Keratinocyte (primary cell): ENCODE measurements around the gene C20orf204. TPM values are rescaled to one million over a fixed set of nuclear protein-coding genes. Genes with fewer than 3 reads are reported as not detected.

Source experiments
- DNase-seq: peaks from one replicate; pipeline ENCODE4 v3.0.0-alpha.2; 2011; ENCODE audit warnings: low read depth, missing footprints, low spot score
- FAIRE-seq: peaks from 2 replicates; lab custom pipeline; 2011; peaks lifted over from hg19 to GRCh38; lab: Jason Lieb, UNC
- H2AFZ ChIP-seq: 2 replicates; pipeline ENCODE4 v1.6.0; 2012; ENCODE audit warnings: low read length, control low read depth, inconsistent platforms; ENCODE audit not compliant: control insufficient read depth
- H3K27ac ChIP-seq: 2 replicates; pipeline ENCODE4 v1.5.1; 2011; ENCODE audit warnings: low read length; ENCODE audit not compliant: control insufficient read depth, insufficient read depth
- H3K27me3 ChIP-seq: 3 replicates; pipeline ENCODE4 v1.6.0; 2011; ENCODE audit warnings: low read length; ENCODE audit not compliant: control insufficient read depth, insufficient read depth; ENCODE audit errors: extremely low read depth
- H3K36me3 ChIP-seq, 2 experiments: 2 replicates in 1 of 2; 3 replicates in 1 of 2; pipeline ENCODE4 v1.5.1; 2011; ENCODE audit warnings: low read length in 2 of 2, mild to moderate bottlenecking in 1 of 2; ENCODE audit not compliant: control insufficient read depth in 2 of 2, insufficient read depth in 2 of 2; ENCODE audit errors: extremely low read depth in 1 of 2
- H3K4me1 ChIP-seq: 3 replicates; pipeline ENCODE4 v1.5.1; 2011; ENCODE audit warnings: low read length; ENCODE audit not compliant: control insufficient read depth, insufficient read depth; ENCODE audit errors: extremely low read depth
- H3K4me2 ChIP-seq: 3 replicates; pipeline ENCODE4 v1.6.0; 2011; ENCODE audit warnings: low read depth, low read length; ENCODE audit not compliant: control insufficient read depth, insufficient read depth; ENCODE audit errors: extremely low read depth
- H3K4me3 ChIP-seq, 3 experiments: fragments of 200-600 bp in 1 of 3; sonication (generic) in 1 of 3; 2 replicates in 2 of 3; 3 replicates in 1 of 3; pipeline ENCODE4 v1.5.1; 2011 to 2016; ENCODE audit warnings: low read length in 3 of 3, mild to moderate bottlenecking in 3 of 3, control low read depth in 2 of 3, inconsistent platforms in 1 of 3, low read depth in 1 of 3, mixed read lengths in 1 of 3, mixed run types in 1 of 3, moderate library complexity in 1 of 3; ENCODE audit not compliant: control insufficient read depth in 2 of 3, insufficient read depth in 2 of 3; ENCODE audit errors: extremely low read depth in 1 of 3
- H3K79me2 ChIP-seq: 2 replicates; pipeline ENCODE4 v1.6.0; 2012; ENCODE audit warnings: low read length; ENCODE audit not compliant: control insufficient read depth, insufficient read depth
- H3K9ac ChIP-seq: 3 replicates; pipeline ENCODE4 v1.6.0; 2011; ENCODE audit warnings: low read length; ENCODE audit not compliant: control insufficient read depth, insufficient read depth; ENCODE audit errors: extremely low read depth
- H3K9me1 ChIP-seq: 3 replicates; pipeline ENCODE4 v1.6.0; 2011; ENCODE audit warnings: low read length; ENCODE audit not compliant: control insufficient read depth, insufficient read depth; ENCODE audit errors: extremely low read depth
- H3K9me3 ChIP-seq: 2 replicates; pipeline ENCODE4 v1.5.1; 2012; ENCODE audit warnings: low read depth, low read length; ENCODE audit not compliant: control insufficient read depth
- H4K20me1 ChIP-seq: 3 replicates; pipeline ENCODE4 v1.6.0; 2011; ENCODE audit warnings: low read length; ENCODE audit not compliant: control insufficient read depth, insufficient read depth; ENCODE audit errors: extremely low read depth
- CTCF ChIP-seq, 3 experiments: IDR thresholded peaks in 1 of 3; conservative IDR thresholded peaks in 1 of 3; optimal IDR thresholded peaks in 1 of 3; 2 replicates in 2 of 3; 3 replicates in 1 of 3; pipeline versions ENCODE3 to v1.5.1; 2011; ENCODE audit warnings: low read length in 3 of 3, mild to moderate bottlenecking in 3 of 3, moderate library complexity in 2 of 3, control low read depth in 1 of 3, inconsistent platforms in 1 of 3; ENCODE audit not compliant: insufficient read depth in 2 of 3; ENCODE audit errors: extremely low read depth in 1 of 3
- EZH2 ChIP-seq: IDR thresholded peaks from one replicate; pipeline ENCODE4 v1.6.1; 2012; ENCODE audit warnings: inconsistent platforms, mild to moderate bottlenecking, low read length, moderate library complexity
- dilution Hi-C: fragments of 300-500 bp; cut with MboI; formaldehyde crosslinking; loops from one replicate; pipeline ENCODE4 v1.7.0; 2020; ENCODE audit warnings: low sequenced_read_pairs; ENCODE audit not compliant: extremely low pct_ligation_motif_present
- polyA plus RNA-seq, 5 experiments: library from polyadenylated mRNA; depleted of rRNA in 3 of 5; stranded (reverse) in 3 of 5; stranded (forward) in 1 of 5; unstranded in 1 of 5; fragments of >200 nt; gene quantifications; 1 replicate in 1 of 5; 2 replicates in 3 of 5; 3 replicates in 1 of 5; pipeline versions ENCODE4 v1.2.1 to v1.2.3, GENCODE V29; 2011 to 2012; ENCODE audit warnings: missing spikeins in 2 of 5, low read depth in 1 of 5, low replicate concordance in 1 of 5

C20orf204 gene
- polyA plus RNA-seq, 1 donor (not counting 4 experiments of a cell fraction or from before 2014, with no cell fraction given): 0.08 TPM

- dilution Hi-C loops: no loop called here
Observed at GRCh38 chr20:64074963-64075362, 39.0 kb downstream of the C20orf204 start.

GRCh38 chr20:64075556-64075955 is 39.6 kb downstream of the C20orf204 start:
- peaks cover 2% of the 10 kb centered on the region for H3K79me2 ChIP-seq
- dilution Hi-C loops: no loop called here
- no peaks in the 10 kb centered on the region for H4K20me1 ChIP-seq
- DNase-seq (no peak), FAIRE-seq (no peak)
- H3K4me1 ChIP-seq: peaks cover 13% of the 10 kb centered on the region
- no peaks in the 10 kb centered on the region for H3K27me3 ChIP-seq
- H3K9ac ChIP-seq: no peak overlapping the region
- no peak overlapping the region for H3K4me2 ChIP-seq
- H3K4me3 ChIP-seq: no peak overlapping the region
- no peaks in the 10 kb centered on the region for H3K9me1 ChIP-seq
- TF ChIP-seq EZH2 (no peak), CTCF (optimal IDR thresholded peaks at IDR 0.05 in 1 of 3, IDR thresholded peaks at IDR 0.05 in 1 of 3, conservative IDR thresholded peaks at IDR 0.05 in 1 of 3; ENCODE audit: extremely low read depth in 1 of 3, insufficient read depth in 2 of 3, low read length in 3 of 3) (no peak)
- no peak overlapping the region for H2AFZ ChIP-seq
- H3K27ac ChIP-seq: no peak overlapping the region
- peaks cover 0 to 10% of the 10 kb centered on the region in 2 experiments for H3K36me3 ChIP-seq
- H3K9me3 ChIP-seq: no peaks in the 10 kb centered on the region

More at GRCh38 chr20:64074963-64075362, 39.0 kb downstream of the C20orf204 start:
- Histone ChIP-seq H2AFZ (no peak overlapping the region), H3K4me1 (peaks cover 13% of the 10 kb centered on the region), H3K27ac (no peak overlapping the region), H3K27me3 (no peaks in the 10 kb centered on the region), H3K79me2 (peaks cover 2% of the 10 kb centered on the region), H3K4me2 (no peak overlapping the region), H4K20me1 (no peaks in the 10 kb centered on the region), H3K9me1 (no peaks in the 10 kb centered on the region), H3K9me3 (no peaks in the 10 kb centered on the region), H3K9ac (no peak overlapping the region), H3K36me3 (peaks cover 0 to 10% of the 10 kb centered on the region in 2 experiments), H3K4me3 (no peak overlapping the region)
- DNase-seq (no peak), FAIRE-seq (no peak)
- TF ChIP-seq EZH2 (no peak), CTCF (optimal IDR thresholded peaks at IDR 0.05 in 1 of 3, IDR thresholded peaks at IDR 0.05 in 1 of 3, conservative IDR thresholded peaks at IDR 0.05 in 1 of 3; ENCODE audit: extremely low read depth in 1 of 3, insufficient read depth in 2 of 3, low read length in 3 of 3) (no peak)
